Naive thymus-derived CD8-positive, alpha-beta T cell (primary cell): Measurements from ENCODE around the gene NOXO1. TPM values are rescaled to one million over a fixed set of nuclear protein-coding genes. Genes with fewer than 3 reads are reported as not detected.
"Not testable (repeated sequence)": the region's sequence is repeated elsewhere in the genome, so short reads cannot be mapped to it uniquely, and the experiment has no call there.

Experiments
- ATAC-seq, 2 donors: fragments of 150-1000 bp; cut with Tn5 transposase in 1 of 2; sonication (Bioruptor Pico), chemical (Tn5 transposase) in 1 of 2; 1 replicate in 1 of 2; 2 replicates in 1 of 2; pipeline ENCODE4 v1.10.0; 2021; ENCODE audit warnings: mild to moderate bottlenecking in 2 of 2, moderate library complexity in 2 of 2
- POLR2A ChIA-PET: fragments of 350-600 bp; sonication (Branson Sonifier 250); formaldehyde crosslinking; loops from one replicate; lab custom pipeline; 2021; ENCODE audit warnings: antibody characterized with exemption; lab: Charles Lee
- DNase-seq, 10 donors: peaks; one replicate each; pipeline versions ENCODE4 v3.0.0 to v3.0.0-alpha.2; 2020 to 2022
- H3K27ac Mint-ChIP-seq, 10 donors: one replicate each; pipeline ENCODE4 v1.8.0; 2020 to 2022; ENCODE audit warnings: mild to moderate bottlenecking in 10 of 10, mixed read lengths in 10 of 10, moderate library complexity in 4 of 10, inconsistent platforms in 1 of 10
- H3K27me3 Mint-ChIP-seq, 5 donors: one replicate each; pipeline ENCODE4 v1.8.0; 2021 to 2022; ENCODE audit warnings: mixed read lengths in 5 of 5
- H3K36me3 Mint-ChIP-seq, 3 donors: one replicate each; pipeline ENCODE4 v1.8.0; 2020 to 2022; ENCODE audit warnings: mixed read lengths in 3 of 3, mild to moderate bottlenecking in 2 of 3, inconsistent platforms in 1 of 3
- H3K4me1 Mint-ChIP-seq, 4 donors: one replicate each; pipeline ENCODE4 v1.8.0; 2021 to 2022; ENCODE audit warnings: mixed read lengths in 4 of 4
- H3K4me3 Mint-ChIP-seq, 10 donors: one replicate each; pipeline ENCODE4 v1.8.0; 2020 to 2022; ENCODE audit warnings: mild to moderate bottlenecking in 10 of 10, mixed read lengths in 10 of 10, moderate library complexity in 6 of 10, inconsistent platforms in 1 of 10
- H3K9me3 Mint-ChIP-seq, 9 donors: one replicate each; pipeline ENCODE4 v1.8.0; 2020 to 2022; ENCODE audit warnings: mixed read lengths in 9 of 9, mild to moderate bottlenecking in 3 of 9, inconsistent platforms in 1 of 9, moderate library complexity in 1 of 9
- polyA plus RNA-seq, 3 donors: library from polyadenylated mRNA; unstranded; fragments of 300-500 nt; fragmentation: Illumina TruSeq; gene quantifications; one replicate each; pipeline ENCODE4 v1.2.3, GENCODE V29; 2021
- total RNA-seq, 8 experiments: library from RNA in 2 of 8; stranded (reverse) in 2 of 8; gene quantifications; one replicate each; pipeline ENCODE4 v1.2.3 and lab custom pipeline; 2021 to 2026

Gene NOXO1
- total and polyA plus RNA-seq, 5 experiments from 2014 or later: 1.3 to 2.3 TPM; not detected in 3

- POLR2A ChIA-PET: interaction anchor here (0.5 to 5.4 kb wide), 11 partner anchors 12 to 209 kb away, joined by 3 to 24 read pairs (median 3); partner anchors contain the start of genes PKD1, RNF151, TBL3 and TRAF7
- peak; percentile 74 to 82 for ATAC-seq
- Mint-ChIP-seq H3K4me1 (peaks cover 10 to 36% (median 23%) of the 10 kb centered on the region in 4 donors), H3K27ac (peak overlapping the region; percentile 58 to 94 (median 87)), H3K4me3 (peak overlapping the region; percentile 60 to 84 (median 73)), H3K27me3 (peaks cover 7 to 34% (median 13%) of the 10 kb centered on the region in 5 donors), H3K9me3 (peaks cover 0 to 2% (median 0%) of the 10 kb centered on the region in 9 donors), H3K36me3 (no peaks in the 10 kb centered on the region)
- peak; percentile 88 to 99 (median 94) for DNase-seq
Observed at GRCh38 chr16:2023092-2024031, 42.1 kb upstream of the NOXO1 start.

- POLR2A ChIA-PET: interaction anchor here (0.6 to 5.4 kb wide), 6 partner anchors 56 to 435 kb away, joined by 3 to 24 read pairs (median 8); partner anchors contain the start of genes PKD1, RNF151 and TRAF7
Observed at GRCh38 chr16:2022723-2023091, 41.4 kb upstream of the NOXO1 start.

GRCh38 chr16:2019921-2020831, 38.9 kb upstream of the NOXO1 start:
- Mint-ChIP-seq H3K27ac (no peak overlapping the region), H3K4me3 (peak overlapping the region in 5 of 10 donors; percentile 22 to 54 (median 48)), H3K27me3 (peaks cover 7 to 37% (median 13%) of the 10 kb centered on the region in 5 donors), H3K36me3 (no peaks in the 10 kb centered on the region), H3K9me3 (peaks cover 0 to 2% (median 0%) of the 10 kb centered on the region in 9 donors), H3K4me1 (peaks cover 10 to 28% (median 18%) of the 10 kb centered on the region in 4 donors)
- POLR2A ChIA-PET: interaction anchor here (0.9 to 2.4 kb wide), 3 partner anchors 120 to 194 kb away, joined by 3 to 14 read pairs (median 3); partner anchors contain the start of genes PGP and TRAF7
- no peak for ATAC-seq
- DNase-seq: no peak

More at GRCh38 chr16:2022723-2023091, 41.4 kb upstream of the NOXO1 start:
- H3K9me3 Mint-ChIP-seq: peaks cover 0 to 2% (median 0%) of the 10 kb centered on the region in 9 donors
- H3K27ac Mint-ChIP-seq: peak overlapping the region in 7 of 10 donors; percentile 24 to 88 (median 70)
- DNase-seq (no peak), ATAC-seq (peak; percentile 20 to 32)
- peaks cover 10 to 36% (median 23%) of the 10 kb centered on the region in 4 donors for H3K4me1 Mint-ChIP-seq
- peak overlapping the region; percentile 42 to 84 (median 72) for H3K4me3 Mint-ChIP-seq
- no peaks in the 10 kb centered on the region for H3K36me3 Mint-ChIP-seq
- peaks cover 7 to 37% (median 13%) of the 10 kb centered on the region in 5 donors for H3K27me3 Mint-ChIP-seq

GRCh38 chr16:2019518-2019920, 38.2 kb upstream of the NOXO1 start, which contains the start of gene NPW:
Gene NPW (plus strand): TSS chr16:2019785.
- Mint-ChIP-seq H3K4me3 (peak within 1 kb of the TSS in 5 of 10 donors; percentile 29 to 54 (median 48)), H3K27ac (peak within 1 kb of the TSS in 2 of 10 donors; percentile 24 to 87), H3K27me3 (peaks cover 7 to 37% (median 13%) of the 10 kb centered on the region in 5 donors), H3K36me3 (no peaks in the 10 kb centered on the region), H3K4me1 (peaks cover 8 to 26% (median 17%) of the 10 kb centered on the region in 4 donors), H3K9me3 (peaks cover 0 to 2% (median 0%) of the 10 kb centered on the region in 9 donors)
- POLR2A ChIA-PET: interaction anchor here (2.4 kb wide), 1 partner anchor 135 kb away, joined by 14 read pairs; the partner anchor contains the start of gene TRAF7
- peak in 1 of 2 donors; percentile 22 for ATAC-seq
- no peak for DNase-seq

- peaks cover 2 to 11% (median 3%) of the 10 kb centered on the region in 4 donors for H3K4me1 Mint-ChIP-seq
- peak overlapping the region in 1 of 10 donors; percentile 6 for H3K4me3 Mint-ChIP-seq
- DNase-seq (no peak), ATAC-seq (peak in 1 of 2 donors; percentile 30)
- no peaks in the 10 kb centered on the region for H3K36me3 Mint-ChIP-seq
- no peak overlapping the region for H3K27ac Mint-ChIP-seq
- POLR2A ChIA-PET: interaction anchor here (0.6 to 1.1 kb wide), 4 partner anchors 11 to 202 kb away, joined by 3 to 4 read pairs (median 4); partner anchors contain the start of gene RPS2
- peaks cover 0 to 2% (median 0%) of the 10 kb centered on the region in 9 donors for H3K9me3 Mint-ChIP-seq
- H3K27me3 Mint-ChIP-seq: peaks cover 0 to 25% (median 8%) of the 10 kb centered on the region in 5 donors
Observed at GRCh38 chr16:2016407-2016922, 35.2 kb upstream of the NOXO1 start.

- Mint-ChIP-seq H3K36me3 (no peaks in the 10 kb centered on the region), H3K4me3 (no peak overlapping the region), H3K9me3 (peaks cover 0 to 2% (median 0%) of the 10 kb centered on the region in 9 donors), H3K27ac (no peak overlapping the region), H3K27me3 (peaks cover 0 to 20% (median 4%) of the 10 kb centered on the region in 5 donors), H3K4me1 (peaks cover 2 to 11% (median 3%) of the 10 kb centered on the region in 4 donors)
- POLR2A ChIA-PET: interaction anchor here (1.0 to 1.1 kb wide), 3 partner anchors 12 to 139 kb away, joined by 3 to 4 read pairs (median 3); partner anchors contain the start of gene RPS2
- ATAC-seq (no peak), DNase-seq (no peak)
Observed at GRCh38 chr16:2015947-2016208, 34.6 kb upstream of the NOXO1 start.

GRCh38 chr16:2015117-2015946, 34.1 kb upstream of the NOXO1 start:
- no peak for ATAC-seq
- DNase-seq: no peak
- peaks cover under 1 to 6% (median 3%) of the 10 kb centered on the region in 4 donors for H3K4me1 Mint-ChIP-seq
- peaks cover 0 to 14% (median 3%) of the 10 kb centered on the region in 5 donors for H3K27me3 Mint-ChIP-seq
- H3K27ac Mint-ChIP-seq: peak overlapping the region in 1 of 10 donors; percentile 37
- H3K36me3 Mint-ChIP-seq: no peaks in the 10 kb centered on the region
- peaks cover 0 to 2% (median 0%) of the 10 kb centered on the region in 9 donors for H3K9me3 Mint-ChIP-seq
- POLR2A ChIA-PET: interaction anchor here (1.1 kb wide), 1 partner anchor 51 kb away, joined by 4 read pairs; the partner anchor contains the start of gene RPS2
- no peak overlapping the region for H3K4me3 Mint-ChIP-seq

GRCh38 chr16:2013527-2013926, 32.3 kb upstream of the NOXO1 start:
- POLR2A ChIA-PET: no interaction called here
- no peak overlapping the region for H3K4me3 Mint-ChIP-seq
- ATAC-seq: no peak

GRCh38 chr16:2011726-2012125, 30.5 kb upstream of the NOXO1 start:
- peak overlapping the region in 2 of 10 donors; percentile 24 to 42 for H3K4me3 Mint-ChIP-seq
- not testable (repeated sequence) for H3K9me3 Mint-ChIP-seq, DNase-seq, ATAC-seq, H3K36me3 Mint-ChIP-seq, H3K27me3 Mint-ChIP-seq
- peaks cover 17 to 30% (median 27%) of the 10 kb centered on the region in 4 donors for H3K4me1 Mint-ChIP-seq
- POLR2A ChIA-PET: interaction anchor here (0.6 to 0.7 kb wide), 4 partner anchors 14 to 242 kb away, joined by 3 to 4 read pairs (median 3); partner anchors contain the start of gene RPS2
- H3K27ac Mint-ChIP-seq: peak overlapping the region in 2 of 10 donors; percentile 17 to 29

More at GRCh38 chr16:2013527-2013926, 32.3 kb upstream of the NOXO1 start:
- peak overlapping the region in 2 of 10 donors; percentile 33 to 51 for H3K27ac Mint-ChIP-seq
- no peaks in the 10 kb centered on the region for H3K9me3 Mint-ChIP-seq
- no peak for DNase-seq
- peaks cover 0 to 4% (median 0%) of the 10 kb centered on the region in 5 donors for H3K27me3 Mint-ChIP-seq
- H3K36me3 Mint-ChIP-seq: no peaks in the 10 kb centered on the region
- peaks cover 6 to 12% (median 10%) of the 10 kb centered on the region in 4 donors for H3K4me1 Mint-ChIP-seq

GRCh38 chr16:2009791-2010510, 28.7 kb upstream of the NOXO1 start, which contains the start of gene ZNF598:
Gene ZNF598 (minus strand): TSS chr16:2009821.
- Mint-ChIP-seq H3K4me1 (peaks cover 24 to 47% (median 41%) of the 10 kb centered on the region in 4 donors), H3K36me3 (no peaks in the 10 kb centered on the region), H3K27me3 (no peaks in the 10 kb centered on the region), H3K27ac (peak within 1 kb of the TSS; percentile 75 to 98 (median 98)), H3K4me3 (peak within 1 kb of the TSS; percentile 78 to 94 (median 91)), H3K9me3 (no peaks in the 10 kb centered on the region)
- peak; percentile 59 to 89 (median 78) for DNase-seq
- peak; percentile 88 to 92 for ATAC-seq
- POLR2A ChIA-PET: interaction anchor here (1.0 to 2.7 kb wide), 8 partner anchors 9 to 145 kb away, joined by 3 to 21 read pairs (median 6); partner anchors contain the start of genes GFER, NOXO1, NTHL1 and RPS2
